NCI-H128 (cell line): ENCODE data around the gene SDHB.

ENCODE experiments used
- DNase-seq: peaks from one replicate; lab custom pipeline; 2025; ENCODE audit not compliant: unreplicated experiment; lab: John Stamatoyannopoulos, UW

Gene SDHB

DNA sequence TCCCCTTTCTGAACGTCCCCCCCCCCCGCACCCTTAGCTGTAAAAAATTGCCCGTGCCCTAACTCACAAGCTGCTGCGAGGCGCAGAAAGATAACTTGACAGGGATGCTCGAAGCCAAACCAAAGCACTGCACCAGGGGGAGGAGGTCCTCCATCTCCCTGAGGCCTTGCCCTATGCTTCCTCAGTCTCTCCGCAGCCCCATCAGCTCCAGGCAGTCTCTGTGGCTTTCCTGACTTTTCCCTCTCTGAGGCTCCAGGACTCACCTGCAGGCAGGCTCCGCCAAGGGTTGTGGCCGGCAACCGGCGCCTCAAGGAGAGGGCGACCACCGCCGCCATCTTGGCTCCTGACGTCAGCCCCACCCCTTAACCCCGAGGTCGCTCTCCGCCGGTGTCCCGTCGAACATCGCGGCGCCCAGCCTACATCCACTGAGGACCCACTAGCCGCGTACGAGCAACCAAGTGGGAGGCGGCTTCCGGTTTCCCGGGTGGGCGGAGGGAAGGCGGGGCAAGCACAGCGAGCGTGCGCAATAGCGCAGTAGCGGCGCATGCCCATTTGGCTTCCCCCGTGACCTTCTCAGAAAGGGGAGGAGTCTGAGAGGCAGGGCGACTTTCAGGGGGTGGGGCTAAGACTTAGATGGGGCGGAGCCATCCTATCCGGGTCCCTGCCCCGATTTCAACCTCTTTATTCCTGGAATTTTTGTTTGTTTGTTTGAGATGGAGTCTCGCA, at the start of gene SDHB:
SDHB (minus strand) TSS at position 348 of the 726 bp plus-strand sequence; CDS start at position 335, 13 bp downstream.
- DNase-seq = peak; percentile 99

DNA sequence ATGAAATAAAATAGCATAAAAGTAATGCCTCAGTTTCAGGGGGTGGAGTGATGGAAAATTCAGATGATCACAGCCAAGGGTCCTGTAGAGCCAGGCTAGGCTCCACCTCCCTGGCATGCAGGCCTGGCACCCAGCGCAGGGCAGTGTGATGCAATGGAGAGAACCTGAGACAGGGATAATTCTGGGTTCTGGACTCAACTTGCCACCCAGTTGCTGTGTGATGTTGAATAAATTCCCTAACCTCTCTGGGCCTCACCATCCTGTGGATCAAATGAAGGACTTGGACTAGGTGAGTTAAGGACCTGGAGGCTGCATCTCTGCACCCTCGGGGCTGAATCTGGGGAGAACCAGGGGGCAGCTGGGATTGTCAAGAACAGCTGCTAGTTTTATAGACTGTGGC, 48.4 kb upstream of the SDHB start:
- no peak for DNase-seq

DNA sequence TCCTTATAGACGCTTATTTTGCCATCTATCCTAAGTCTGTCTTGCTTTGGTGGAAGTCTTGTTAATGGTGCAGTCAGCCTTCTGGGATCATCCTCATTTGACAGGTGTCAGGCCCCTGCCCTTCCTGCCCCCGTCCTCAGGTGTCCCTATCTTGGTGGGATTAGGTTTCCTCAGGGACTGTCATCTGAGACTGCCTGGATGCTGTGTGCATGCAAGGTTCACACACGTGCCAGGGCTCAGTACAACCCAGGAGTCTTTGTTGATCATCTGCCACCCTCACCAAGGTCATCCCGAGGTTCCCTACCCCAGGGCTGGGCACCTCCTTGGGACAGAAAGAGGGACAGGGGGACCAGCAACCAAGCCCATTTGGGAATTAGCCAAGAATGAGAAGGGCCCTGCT, 47.4 kb upstream of the SDHB start:
- no peak for DNase-seq

DNA sequence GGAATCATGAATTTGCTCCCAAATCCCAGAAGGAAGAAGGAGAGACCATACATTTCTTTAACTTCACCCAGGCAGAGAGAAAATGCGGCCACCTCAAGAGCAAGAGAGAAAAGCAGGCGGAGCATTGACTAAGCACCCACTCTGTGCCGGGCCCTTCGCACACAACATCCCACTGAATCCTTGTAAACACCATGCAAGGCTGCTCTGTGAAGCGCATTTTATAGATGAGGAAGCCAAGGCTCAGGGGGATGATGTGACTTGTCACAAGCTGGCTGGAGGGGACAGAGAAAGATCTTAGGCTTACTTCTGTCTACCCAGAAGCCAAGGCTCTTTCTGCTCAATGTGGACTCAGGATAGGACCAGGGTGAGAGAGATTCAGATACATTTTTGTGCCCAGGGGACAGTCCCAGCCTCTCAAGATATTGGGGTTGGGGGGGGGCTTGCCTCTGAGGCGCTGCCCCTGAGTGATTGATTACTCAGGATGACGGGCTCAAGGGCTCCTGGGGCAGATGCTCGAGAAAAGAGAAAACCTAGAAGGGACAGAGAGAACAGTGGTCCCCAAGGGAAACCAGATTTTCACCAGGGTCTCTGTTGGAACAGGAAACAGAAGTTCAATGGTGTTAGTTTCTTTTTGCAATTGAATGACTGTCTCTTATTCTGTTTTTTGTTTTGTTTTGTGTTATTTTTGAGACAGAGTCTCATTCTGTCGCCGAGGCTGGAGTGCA, 45.9 kb upstream of the SDHB start:
- no peak for DNase-seq

DNA sequence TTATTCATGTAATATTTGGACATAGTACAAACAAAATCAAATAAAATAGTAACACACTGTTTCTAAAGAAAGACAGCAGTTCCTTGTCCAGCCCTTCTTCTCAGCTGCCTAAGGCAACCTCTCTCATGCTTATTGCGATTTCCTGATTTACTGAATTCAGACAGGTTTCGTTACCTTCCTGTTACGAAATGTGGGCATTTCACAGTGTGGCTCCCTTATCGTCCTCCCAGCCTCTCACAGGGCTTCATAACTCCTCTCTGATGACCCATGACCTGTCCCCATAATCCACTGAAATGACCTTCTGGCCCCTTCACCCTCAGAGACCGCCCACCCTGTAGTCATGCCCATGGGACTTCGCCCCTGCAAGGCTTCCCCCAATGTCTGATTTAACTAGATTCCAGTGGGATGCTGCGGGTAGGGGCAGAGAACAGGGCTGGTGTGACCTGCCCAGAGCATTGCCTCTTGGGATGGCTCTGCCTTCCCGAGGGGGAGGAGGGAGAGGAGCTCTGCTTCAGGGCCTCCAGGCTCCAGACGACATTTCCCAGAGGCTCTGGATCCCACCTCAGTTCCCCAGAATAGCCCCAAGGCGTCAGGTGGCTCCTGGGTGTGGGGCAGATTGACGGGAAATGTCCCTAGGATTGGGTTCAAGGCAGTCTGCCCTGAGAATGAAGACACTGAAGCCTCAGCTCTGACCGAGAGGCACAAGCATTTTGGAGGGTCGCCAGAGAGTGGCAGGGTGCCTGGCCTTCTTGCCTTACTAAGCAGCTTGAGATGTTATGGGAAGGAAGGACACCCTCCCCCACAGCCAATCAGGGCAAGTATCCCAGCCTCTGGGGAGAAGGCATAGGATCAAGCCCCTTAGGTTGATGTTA, 44.9 kb upstream of the SDHB start:
- DNase-seq = no peak

DNA sequence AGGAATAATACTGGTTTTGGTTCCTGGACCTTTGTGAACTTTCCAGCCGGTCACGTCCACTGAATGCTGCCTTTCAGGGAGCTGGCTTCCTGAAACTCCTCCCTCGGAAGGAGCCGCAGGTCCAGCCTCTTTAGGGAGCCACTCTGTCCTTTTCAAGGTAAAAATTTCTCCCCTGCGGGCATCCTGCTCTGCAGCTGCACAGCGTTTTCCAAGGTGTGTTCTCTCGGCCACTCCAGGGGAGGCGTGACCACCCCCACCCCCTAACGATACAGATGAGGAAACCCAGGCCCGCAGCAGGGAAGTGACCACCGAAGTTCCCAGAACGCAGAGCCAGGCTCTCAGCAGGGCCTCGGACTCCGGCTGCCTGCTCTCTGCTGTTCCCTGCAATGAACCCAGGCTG, 44.0 kb upstream of the SDHB start:
- no peak for DNase-seq

DNA sequence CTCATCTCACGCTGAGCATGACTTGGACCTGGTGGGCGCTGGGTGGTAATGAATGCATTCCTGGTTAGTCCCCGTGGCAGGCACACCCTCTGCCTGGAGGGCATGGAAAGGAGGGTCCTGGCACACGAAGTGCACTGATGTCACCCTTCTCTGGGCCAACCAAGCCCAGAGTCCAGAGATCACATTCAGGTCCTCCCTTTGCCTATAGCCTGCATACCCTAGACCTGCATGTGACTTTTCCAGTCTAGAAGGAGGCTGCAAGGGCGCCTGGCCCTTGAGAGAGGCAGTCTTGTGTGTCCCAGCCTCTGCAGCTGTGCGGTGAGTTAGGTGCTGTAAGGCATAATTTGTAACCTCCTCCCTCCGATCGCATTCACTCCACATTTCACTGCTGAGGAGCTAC, 43.3 kb upstream of the SDHB start:
- no peak for DNase-seq

DNA sequence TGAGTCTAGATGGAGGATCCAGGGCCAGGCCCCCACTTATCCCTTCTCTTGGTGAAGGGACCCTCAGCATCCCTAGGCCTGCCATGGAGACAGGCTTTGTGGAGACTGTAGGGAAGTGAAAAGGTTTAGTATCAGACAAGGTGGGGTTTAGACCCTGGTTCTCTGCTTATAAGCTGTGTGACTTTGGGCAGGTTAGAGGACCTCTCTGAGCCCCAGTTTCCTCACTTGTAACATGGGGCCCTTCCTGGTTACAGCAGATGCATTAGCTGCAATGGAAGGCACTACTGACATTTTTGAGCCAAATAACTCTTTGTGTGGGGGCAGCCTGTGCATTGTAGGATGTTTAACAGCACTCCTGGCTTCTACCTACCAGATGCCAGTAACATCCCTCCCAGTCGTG, 42.8 kb upstream of the SDHB start:
- no peak for DNase-seq

DNA sequence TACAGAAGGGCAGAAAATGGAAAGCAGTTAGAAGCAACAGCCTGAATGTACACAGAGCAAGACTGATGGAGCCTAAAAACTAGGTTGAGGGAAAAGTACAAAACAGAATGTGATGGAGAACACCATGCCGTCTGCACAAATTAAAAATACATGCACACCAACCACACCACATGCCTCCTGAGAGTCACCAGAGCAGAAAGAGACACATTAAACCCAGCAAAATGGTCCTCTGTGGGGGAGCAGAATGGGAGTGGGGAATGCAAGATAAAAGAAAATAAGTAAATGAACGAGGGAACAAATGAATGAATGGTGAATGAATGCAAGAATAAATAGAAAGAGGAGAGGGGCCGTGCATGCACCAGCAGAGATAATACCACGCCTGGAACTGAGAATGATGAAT, 41.3 kb upstream of the SDHB start:
- DNase-seq = no peak

DNA sequence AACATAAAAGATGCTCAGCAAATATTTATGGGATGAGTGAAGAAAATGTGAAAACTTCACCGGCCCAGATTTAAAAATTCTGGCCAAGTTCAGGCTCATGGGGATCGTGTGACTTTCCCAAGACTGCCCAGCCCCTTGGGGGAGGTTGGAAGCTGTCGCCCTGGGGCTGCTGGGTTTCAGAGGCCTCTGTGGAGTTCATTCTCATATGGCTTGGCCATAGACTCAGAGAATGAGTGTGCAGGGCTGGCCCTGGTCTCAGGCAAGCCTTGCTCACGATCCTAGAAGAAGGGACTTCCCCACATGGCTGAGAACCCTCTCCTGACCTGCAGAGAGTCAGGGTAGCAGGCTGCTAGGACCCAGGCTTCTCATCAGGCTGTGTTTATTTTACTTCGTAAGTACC, 40.8 kb upstream of the SDHB start:
- DNase-seq = no peak

DNA sequence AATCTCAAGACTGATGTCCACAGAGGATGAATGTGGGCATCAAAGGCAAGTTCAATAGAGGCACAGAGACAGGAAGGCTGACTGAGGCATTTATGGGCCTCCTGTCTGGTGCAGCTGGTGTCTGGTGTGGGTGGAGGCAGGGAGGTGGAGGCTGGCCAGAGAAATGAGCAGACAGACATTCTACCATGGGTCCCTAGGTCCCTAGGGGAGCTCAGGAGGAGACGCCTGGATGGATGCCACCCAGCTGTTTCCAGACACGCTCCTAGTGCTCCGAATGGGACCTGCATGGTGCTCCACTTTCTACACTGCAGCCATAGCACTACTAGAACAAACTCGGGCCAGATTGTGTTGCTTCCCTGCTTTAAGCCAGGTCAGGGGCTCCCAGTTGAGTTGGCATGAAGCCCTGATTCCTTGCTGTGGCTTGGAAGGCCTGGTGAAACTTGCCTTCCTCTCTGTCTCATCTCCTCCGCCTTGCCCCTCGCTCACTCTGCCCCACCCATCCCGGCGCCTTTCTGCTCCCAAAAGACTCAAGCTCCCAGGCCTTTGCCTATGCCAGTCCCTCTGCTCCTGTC, 40.1 kb upstream of the SDHB start:
- DNase-seq = no peak

DNA sequence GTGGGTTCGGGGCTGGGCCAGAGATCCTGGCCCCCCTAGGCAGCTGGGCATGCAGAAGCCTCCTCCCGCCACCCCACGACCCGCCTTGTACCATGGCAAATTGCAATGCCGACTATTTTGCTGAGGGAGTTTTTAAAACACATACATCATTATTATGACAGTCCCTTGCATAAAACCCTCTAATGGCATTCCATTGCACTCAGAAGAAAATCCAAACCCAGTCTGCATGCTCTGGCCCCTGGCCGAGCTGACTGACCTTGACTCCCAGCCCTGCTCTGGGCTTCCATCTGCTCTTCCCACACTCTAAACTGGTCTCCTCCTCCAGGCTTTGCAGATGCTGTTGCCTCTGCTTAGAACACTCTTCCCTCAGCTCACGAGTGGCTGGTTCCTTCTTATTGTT, 37.4 kb upstream of the SDHB start:
- DNase-seq = no peak

DNA sequence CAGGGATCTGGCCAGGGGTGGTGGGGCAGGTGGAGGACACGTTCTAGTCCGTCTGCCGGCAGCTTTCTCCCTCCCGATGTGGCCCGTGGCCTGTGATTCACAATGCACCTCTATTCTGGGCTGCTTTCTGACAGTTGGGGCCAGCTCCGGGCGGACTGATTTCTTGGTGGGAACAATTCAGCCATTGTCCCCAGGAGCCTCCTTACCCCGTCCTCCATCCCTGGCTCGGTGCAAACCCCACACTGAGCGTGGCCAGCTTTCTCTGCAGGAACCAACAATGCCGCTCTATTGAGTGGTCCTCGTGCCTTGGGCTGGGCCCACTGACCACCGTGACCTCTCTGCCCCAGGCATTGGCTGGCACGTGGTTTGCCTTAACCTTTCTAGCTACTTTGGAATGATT, 35.7 kb upstream of the SDHB start:
- DNase-seq = no peak

DNA sequence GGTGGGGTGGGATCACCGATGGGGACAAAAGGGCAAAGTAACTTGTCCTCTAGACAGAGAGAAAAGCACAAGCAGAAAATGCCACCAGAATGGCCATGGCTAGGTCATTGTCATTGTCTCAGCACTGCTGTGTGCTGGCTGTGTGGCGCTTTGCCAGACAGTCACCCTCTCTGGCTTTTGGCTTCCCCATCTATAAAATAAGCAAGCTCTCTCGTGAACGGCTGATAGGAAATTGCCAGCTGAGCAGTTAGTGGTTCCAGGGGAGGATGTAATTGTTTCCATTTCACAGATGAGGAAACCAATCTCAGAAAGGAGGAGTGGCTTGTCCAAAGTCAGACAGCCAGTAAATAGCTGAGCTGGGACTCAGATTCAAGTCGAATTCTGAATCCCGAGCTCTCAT, 32.9 kb upstream of the SDHB start:
- no peak for DNase-seq

DNA sequence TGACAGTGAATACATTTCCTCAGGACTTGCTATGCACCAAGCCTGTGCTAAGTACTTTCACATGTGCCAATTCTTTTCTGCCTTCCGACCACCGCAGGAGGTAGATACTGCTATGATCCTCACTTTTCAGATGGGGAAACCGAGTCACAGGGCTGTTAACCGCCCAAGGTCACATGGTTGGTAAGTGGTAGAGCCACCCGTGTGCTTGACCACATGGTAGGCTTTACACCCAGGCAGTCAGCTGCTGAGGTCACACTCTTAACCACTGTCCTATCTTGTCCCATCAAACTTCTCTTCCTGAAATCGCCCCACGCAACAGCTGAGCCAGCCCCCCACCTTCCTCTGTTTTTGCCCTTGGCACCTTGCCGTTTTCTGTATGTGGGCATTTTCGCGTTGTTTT, 31.0 kb upstream of the SDHB start:
- no peak for DNase-seq

DNA sequence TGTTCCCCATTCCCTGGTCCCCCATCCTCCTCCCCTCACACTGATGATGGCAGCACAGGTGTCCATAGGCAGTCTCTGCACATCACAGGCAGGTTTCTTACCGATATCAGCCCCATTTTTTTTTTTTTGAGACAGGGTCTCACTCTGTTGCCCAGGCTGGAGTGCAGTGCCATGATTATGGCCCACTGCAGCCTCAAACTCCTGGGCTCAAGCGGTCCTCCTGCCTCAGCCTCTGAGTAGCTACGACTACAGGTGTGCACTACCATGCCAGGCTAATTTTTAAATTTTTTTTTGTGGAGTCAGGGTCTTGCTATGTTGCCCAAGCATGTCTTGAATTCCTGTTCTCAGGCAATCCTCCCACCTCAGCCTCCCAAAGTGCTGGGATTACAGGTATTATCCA, 28.9 kb upstream of the SDHB start:
- no peak for DNase-seq

DNA sequence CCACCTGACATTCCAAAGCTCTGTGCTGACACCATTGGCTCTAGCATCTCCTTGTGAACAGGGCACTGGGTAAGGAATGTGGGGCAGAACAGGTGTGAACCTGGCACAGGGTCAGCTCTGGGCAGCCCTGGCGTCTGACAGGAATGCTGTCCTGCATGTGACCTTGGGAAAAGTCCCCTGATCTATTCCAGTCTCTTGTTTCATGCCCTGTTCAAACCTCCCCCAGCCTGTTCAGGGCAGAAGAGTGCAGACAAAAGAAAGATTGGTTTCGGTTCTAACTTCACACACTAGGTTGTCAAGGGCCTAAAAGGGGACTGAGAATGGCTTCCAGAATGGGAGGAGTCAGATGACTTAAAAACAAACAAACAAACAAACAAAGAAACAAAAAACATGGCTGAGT, 27.6 kb upstream of the SDHB start:
- DNase-seq = no peak

DNA sequence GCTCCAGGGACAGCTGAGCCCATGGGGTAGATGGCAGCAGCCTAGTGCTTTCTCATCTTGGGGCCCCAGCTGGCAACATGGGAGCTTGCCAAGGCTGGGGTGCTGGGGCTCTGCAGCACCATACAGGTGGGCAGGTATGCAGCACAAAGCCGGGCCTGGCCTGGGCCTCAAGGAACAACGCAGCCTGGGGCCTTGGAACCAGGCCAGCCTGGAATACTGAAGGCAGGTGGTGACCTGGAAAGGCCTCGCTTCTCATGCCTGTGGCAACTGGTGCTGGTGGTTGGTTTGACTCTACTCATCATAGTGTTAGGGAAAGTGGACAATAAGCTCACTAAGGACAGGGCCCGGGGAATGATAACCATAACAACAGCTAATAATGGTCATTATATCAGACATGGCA, 27.0 kb upstream of the SDHB start:
- DNase-seq = no peak

DNA sequence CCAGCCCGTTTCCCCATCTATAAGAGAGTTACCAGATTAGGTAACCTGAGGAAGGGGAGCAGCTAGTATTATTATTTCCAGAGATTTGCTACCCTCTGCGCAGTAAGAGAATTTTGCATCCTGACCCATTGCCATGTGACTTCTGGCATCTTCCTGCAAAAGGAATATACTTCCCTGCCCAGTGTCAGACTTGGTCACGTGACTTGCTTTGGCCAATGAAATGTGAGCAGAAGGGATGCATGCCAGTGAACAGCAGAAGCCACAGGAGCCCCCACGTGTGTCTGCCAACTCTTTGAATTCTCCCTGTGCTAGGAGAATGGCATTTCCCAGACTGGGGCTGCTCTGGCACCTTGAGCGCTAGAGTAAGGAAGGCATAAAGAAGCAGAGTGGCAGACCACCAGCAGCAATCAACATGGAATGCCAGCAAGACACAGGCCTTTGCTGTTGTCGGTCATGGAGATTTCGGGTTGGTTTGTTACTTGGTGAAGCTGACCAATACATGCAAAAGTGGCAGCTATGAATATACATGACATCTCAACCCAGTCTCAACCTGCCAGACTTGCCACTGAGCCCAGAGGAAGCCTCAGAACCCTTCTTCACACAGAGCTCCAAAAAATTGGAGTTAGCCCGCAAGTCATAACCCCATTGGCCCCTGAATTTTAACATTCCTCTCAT, 26.4 kb upstream of the SDHB start:
- no peak for DNase-seq

DNA sequence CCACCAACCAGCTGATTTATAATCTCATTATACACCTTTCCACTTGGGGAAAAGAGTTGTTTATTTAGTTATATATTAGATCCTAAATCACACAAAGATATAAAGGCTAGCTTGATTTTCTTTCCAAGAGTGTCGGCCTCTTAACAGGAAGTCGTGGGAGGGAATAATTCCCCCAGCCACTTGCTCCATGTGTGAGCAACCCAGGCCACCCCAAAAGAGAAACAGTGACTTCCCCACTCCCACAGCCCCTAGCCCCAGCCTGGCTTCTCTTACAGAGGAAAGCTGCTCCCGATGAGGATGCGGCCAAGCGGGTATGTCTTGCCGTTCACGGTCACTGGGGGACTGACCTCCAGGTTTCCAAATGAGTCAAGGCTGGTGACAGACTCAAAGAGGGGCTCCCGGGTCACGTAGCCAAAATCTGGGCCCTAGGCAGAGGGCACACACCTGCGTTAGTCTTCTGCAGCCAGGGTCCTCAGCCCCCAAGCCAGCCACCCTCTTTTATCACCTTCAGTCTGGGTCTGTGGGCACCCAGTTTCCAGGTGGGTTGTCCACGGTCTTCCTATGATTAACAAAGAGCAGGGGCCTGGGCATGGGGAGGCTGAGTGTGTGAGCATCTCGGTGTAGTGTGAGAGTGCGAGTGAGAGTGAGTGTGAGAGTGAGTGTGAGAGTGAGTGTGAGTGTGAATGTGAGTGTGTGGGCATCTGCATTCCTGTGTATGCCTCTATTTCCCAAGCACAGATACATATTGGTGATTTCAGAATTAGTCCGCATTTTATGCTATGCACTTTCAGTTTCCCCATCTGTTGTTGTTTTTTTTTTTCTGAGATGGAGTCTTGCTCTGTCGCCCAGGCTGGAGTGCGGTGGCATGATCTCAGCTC, 25.4 kb upstream of the SDHB start:
- DNase-seq = no peak
